Activated CD4-positive, alpha-beta T cell treated with anti-CD3 and anti-CD28 coated beads for 24 hours (primary cell): Measurements from ENCODE around the gene PCK2.
"Not testable (repeated sequence)": the region's sequence is repeated elsewhere in the genome, so short reads cannot be mapped to it uniquely, and the experiment has no call there.

Experiments
- DNase-seq, 2 donors: peaks; one replicate each; pipeline ENCODE4 v3.0.0-alpha.2; 2020; ENCODE audit warnings: low read depth in 2 of 2

Gene PCK2

GRCh38 chr14:24095271-24096068 lies 1.4 kb downstream of the PCK2 start:
- peak in 1 of 2 donors; percentile 56 for DNase-seq

- no peak for DNase-seq
Observed at GRCh38 chr14:24096545-24097181, 2.6 kb downstream of the PCK2 start.

DNA sequence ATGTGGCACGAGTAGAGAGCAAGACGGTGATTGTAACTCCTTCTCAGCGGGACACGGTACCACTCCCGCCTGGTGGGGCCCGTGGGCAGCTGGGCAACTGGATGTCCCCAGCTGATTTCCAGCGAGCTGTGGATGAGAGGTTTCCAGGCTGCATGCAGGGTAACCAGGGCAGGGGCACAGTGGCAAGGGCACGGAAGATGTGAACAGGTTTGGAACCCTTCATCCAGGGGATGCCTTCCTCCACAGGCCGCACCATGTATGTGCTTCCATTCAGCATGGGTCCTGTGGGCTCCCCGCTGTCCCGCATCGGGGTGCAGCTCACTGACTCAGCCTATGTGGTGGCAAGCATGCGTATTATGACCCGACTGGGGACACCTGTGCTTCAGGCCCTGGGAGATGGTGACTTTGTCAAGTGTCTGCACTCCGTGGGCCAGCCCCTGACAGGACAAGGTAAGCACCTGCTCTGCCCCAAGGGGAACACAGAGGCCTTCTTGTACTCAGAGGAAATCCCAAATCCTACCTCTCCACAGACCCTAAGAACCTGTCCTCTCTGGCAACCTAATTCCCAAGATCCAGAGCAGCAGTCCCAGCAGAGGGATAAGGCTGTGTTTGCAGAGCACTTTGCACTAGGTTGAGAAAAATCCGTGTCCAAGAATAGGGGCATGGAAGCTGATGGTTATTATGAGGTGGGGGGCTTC lies 4.3 kb downstream of the PCK2 start:
- no peak for DNase-seq

DNA sequence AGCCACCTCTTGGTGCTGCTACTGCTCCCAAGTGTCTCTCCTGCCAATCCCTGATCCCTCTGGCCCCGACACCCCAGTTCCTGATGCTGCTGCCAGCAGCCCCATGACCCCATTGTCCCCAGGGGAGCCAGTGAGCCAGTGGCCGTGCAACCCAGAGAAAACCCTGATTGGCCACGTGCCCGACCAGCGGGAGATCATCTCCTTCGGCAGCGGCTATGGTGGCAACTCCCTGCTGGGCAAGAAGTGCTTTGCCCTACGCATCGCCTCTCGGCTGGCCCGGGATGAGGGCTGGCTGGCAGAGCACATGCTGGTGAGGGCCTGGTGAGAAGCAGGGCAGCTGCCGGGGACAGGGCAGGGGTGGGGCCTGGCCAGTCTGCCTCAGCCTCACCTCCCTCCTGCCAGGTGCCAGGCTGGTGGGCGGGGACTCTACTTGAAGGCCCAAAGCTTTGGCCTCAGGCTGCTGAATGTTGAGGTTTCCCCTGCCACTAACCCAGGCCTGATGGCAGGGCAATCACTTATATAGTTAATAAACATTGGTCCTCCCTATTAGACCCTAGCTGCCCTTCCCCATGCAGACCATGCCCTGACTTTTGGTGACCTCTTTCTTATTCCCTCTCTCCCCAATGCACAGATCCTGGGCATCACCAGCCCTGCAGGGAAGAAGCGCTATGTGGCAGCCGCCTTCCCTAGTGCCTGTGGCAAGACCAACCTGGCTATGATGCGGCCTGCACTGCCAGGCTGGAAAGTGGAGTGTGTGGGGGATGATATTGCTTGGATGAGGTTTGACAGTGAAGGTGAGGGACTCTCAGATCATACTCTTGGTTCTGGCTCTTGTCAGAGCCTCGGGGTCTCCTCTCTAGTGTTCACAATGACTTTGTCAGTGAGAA lies 5.1 kb downstream of the PCK2 start:
- DNase-seq: no peak

DNA sequence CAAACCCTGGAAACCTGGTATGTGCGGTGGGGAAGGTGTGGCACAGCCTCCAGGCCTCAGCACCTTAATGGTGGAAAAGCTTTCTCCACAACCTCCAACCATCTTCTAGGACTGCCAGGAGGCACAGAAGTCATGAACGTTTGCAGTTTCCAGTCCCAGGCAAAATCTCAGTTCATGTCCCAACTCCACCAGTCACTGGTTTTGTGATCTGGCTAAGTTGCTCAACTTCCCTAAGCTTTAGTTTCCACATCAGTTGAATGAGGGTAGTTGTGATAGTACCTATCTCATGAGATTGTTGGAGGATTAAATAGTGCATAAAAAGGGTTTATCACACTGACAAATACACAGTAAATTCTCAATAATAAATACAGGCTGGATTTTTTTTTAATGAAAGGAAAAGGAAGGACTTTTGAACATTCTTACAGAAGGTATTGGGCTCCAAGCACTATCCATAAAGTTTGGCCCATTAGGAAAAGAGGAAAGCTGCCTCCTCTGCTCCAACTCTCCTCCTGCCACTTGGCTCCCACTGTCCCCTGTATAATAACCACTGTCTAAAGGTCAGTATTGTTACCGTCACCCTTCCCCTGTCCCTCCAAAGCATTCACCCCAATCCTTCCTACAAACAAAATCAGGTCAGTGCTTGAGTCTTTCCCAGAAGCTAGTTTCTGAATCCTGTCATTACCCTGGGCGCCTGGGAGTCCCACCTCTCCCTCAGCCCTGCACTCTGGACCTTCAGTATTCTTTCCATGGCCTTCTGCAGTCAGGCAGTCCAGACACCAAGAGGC lies 6.3 kb downstream of the PCK2 start:
- no peak for DNase-seq

GRCh38 chr14:24100982-24101494 lies 6.9 kb downstream of the PCK2 start:
- no peak for DNase-seq

DNA sequence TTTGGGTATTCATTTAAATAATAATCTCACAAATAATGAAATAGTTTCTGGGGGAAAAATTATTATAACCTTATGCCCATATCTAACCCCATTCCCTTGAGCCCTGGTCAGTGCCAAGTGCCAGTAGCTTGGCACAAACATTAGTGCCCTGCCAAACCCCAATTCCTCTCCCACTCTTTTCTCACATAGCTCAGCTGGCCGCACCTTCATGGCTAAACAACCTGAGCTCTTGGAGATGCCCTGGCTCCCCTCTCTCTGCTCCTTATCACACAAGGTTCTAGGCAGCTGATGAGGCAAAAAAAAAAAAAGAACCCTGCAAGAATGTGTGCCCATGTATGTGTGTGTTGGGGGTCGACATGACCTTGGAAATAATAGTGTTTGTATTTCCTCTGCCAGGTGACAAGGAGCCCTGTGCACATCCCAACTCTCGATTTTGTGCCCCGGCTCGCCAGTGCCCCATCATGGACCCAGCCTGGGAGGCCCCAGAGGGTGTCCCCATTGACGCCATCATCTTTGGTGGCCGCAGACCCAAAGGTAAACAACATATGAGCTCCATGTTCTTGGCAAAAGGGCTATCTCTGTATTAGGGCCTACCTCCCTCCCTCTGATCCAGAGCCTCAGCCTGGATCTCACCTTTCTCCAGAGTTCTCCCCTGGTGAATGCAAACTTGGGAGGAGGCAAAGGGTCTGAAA lies 8.4 kb downstream of the PCK2 start:
- no peak for DNase-seq

GRCh38 chr14:24103451-24103850 lies 9.3 kb downstream of the PCK2 start:
- DNase-seq: no peak

GRCh38 chr14:24105609-24106239 lies 11.6 kb downstream of the PCK2 start:
- not testable (repeated sequence) for DNase-seq

DNA sequence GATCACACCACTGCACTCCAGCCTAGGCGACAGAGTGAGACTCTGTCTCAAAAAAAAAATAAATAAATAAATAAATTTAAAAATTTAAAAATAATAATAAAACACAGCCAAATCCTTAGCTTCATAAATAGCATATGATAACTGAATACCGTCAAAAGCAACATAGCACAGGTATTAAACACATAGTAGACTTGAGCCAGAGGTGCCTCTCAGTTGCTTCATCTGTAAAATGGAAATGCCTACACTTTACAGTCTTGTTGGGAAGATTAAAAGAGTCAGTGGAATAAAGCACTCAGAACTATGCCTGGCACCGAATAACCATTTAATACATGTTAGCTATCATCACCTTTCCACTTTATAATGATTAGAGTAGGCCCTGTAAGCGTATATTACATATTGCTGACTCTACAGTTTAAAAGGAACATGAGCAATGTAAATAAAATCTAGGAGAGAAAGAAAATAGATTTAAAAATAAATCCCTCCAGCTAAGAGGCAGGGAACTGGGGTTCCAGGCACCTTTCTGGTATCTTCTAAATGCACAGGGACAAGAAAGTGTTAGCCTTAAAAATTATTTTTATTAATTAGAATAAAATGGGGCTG lies 12.7 kb downstream of the PCK2 start:
- DNase-seq: no peak

GRCh38 chr14:24108336-24108874 lies 14.3 kb downstream of the PCK2 start:
- no peak for DNase-seq

DNA sequence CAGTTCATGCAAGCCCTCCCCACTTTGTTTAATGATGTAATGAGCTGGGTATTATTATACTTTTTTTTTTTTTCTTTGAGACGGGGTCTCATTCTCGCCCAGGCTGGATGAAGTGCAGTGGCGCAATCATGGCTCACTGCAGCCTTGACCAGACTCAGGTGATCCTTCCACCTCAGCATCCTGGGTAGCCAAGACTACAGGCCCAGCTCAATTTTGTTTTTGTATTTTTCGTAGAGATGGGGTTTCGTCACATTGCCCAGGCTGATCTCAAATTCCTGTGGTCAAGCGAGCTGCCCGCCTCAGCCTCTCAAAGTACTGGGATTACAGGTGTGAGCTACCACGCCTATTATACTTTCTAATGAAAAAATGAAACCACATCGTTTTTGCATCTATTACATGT lies 15.9 kb downstream of the PCK2 start:
- DNase-seq: no peak

GRCh38 chr14:24110523-24110922 lies 16.4 kb downstream of the PCK2 start:
- no peak for DNase-seq

DNA sequence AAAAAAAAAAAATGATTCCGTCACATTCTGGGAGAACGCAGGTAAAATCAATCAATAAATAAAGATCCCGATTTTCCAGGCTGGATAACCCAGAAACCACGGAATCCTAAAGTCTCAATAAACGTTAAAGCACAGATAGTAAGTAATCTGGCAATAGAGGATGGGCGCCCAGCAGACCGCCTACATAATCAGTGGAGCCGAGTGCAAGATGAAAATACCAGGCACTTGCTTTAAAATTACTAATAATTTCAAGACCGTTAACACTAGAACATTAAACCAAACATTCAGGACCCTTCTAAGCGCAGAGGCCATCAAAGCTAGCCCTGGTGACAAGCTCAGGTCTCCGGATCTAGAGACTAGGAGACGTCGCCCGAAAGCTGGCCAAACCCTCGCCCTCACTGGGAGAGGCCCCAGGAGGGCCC lies 19.3 kb downstream of the PCK2 start:
- no peak for DNase-seq

- DNase-seq: peak; percentile 64 to 67
Observed at GRCh38 chr14:24113801-24114531, 19.9 kb downstream of the PCK2 start.

DNA sequence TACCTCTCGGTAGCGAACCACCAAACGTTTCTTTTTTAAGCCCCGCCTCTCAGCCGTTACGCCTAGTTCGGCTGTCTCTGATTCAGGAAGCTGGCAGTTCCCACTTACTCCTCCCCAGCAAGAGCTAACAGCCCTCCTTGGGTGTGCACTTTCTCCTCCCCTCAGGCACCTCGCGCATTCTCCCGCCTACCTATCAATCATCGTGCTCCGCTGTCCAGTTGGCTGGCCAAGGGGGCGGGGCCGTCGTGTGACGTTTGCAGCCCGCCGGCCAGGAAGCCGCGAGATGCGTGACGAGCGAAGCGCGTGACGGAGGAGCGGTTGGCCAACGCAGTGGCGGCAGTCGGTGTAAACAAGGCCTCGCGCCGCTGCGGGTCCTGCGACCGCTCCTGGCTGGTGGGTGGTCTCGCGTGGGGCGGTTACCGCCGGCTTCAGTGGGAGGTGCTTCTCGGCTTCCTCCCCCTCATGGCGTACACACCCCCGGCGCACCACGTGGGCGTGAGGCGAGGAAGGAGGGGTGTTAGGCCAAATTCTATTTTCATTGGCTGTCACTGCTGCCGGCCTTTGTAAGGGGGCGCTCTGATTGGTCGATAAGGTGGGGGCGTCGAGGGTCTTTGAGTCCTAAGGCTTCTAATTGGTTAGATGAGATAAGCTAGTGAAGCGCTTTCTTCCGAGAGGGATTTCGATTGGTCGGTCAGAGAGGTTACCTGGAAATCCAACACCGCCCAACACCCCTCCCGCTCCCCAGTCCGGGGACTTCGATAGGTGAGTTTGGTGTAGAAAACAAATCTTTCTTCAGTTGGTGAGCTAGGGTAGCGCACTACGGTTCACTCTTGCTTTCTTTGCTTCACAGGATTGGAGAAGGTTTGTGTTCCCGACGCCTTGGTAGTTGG lies 20.7 kb downstream of the PCK2 start, which contains the start of the genes DCAF11 and NRL:
Gene DCAF11 (plus strand): TSS at position 246 of the 890 bp plus-strand sequence. CDS start 818 bp downstream, outside the sequence.
Gene NRL (minus strand): TSS at position 418 of the 890 bp plus-strand sequence. CDS start 32,101 bp downstream, outside the sequence.
- peak; percentile 96 to 97 for DNase-seq
